Sigmoid colon (tissue), 7 donors: ENCODE results near the gene UNC119. TPM values are rescaled to one million over a fixed set of nuclear protein-coding genes. Genes with fewer than 3 reads are reported as not detected.

Source experiments
- DNase-seq: peaks from one replicate; pipeline ENCODE4 v3.0.0-alpha.2; 2019
- H3K27ac ChIP-seq, 4 donors: fragments of 200-600 bp; sonication (generic); one replicate each; pipeline ENCODE4 v1.5.1; 2016 to 2019; ENCODE audit warnings: mild to moderate bottlenecking in 1 of 4
- H3K27me3 ChIP-seq, 3 donors: fragments of 200-600 bp; sonication (generic); one replicate each; pipeline ENCODE4 v1.5.1; 2019; ENCODE audit warnings: mild to moderate bottlenecking in 1 of 3
- H3K36me3 ChIP-seq, 4 donors: fragments of 200-600 bp; sonication (generic); one replicate each; pipeline ENCODE4 v1.5.1; 2016 to 2019
- H3K4me1 ChIP-seq, 4 donors: fragments of 200-600 bp; sonication (generic); one replicate each; pipeline ENCODE4 v1.5.1; 2017 to 2019
- H3K4me3 ChIP-seq, 4 donors: fragments of 200-600 bp; sonication (generic); one replicate each; pipeline ENCODE4 v1.5.1; 2017 to 2019; ENCODE audit warnings: mild to moderate bottlenecking in 2 of 4, moderate library complexity in 1 of 4
- H3K9me3 ChIP-seq, 4 donors: fragments of 200-600 bp in 3 of 4; sonication (generic) in 3 of 4; one replicate each; pipeline versions ENCODE4 v1.5.1 to v1.6.1; 2013 to 2019
- EP300 ChIP-seq, 4 donors: sonication (generic); formaldehyde crosslinking; IDR thresholded peaks; one replicate each; pipeline ENCODE4 v1.6.1; 2017; ENCODE audit warnings: antibody characterized with exemption in 4 of 4
- POLR2A ChIP-seq, 2 donors: fragments of 450-650 bp; IDR thresholded peaks; one replicate each; pipeline ENCODE4 v1.6.1; 2016; ENCODE audit warnings: antibody characterized with exemption in 2 of 2, mild to moderate bottlenecking in 2 of 2, moderate library complexity in 2 of 2
- POLR2AphosphoS5 ChIP-seq, 4 donors: sonication (generic); formaldehyde crosslinking; IDR thresholded peaks; one replicate each; pipeline ENCODE4 v1.6.1; 2017; ENCODE audit warnings: antibody characterized with exemption in 4 of 4
- WGBS, 2 donors: extraction: QIAGEN DNeasy Blood & Tissue Kit; methylation state at CpG; one replicate each; pipeline ENCODE4 v1.1.7; 2013; 5-methylcytosine and 5-hydroxymethylcytosine counted together
- intact Hi-C: fragments of 100-400 bp; cut with DNase I; formaldehyde crosslinking; loops from one replicate; pipeline ENCODE4 v1.15.1; 2023
- polyA plus RNA-seq, 3 donors: library from polyadenylated mRNA; stranded (reverse); fragments of 200-250 nt; gene quantifications; one replicate each; pipeline ENCODE4 v1.2.3, GENCODE V29; 2013
- total RNA-seq, 4 donors: library from RNA; depleted of rRNA; stranded (reverse); fragments of >200 nt; gene quantifications; one replicate each; pipeline ENCODE4 v1.1.0, GENCODE V29; 2016
- TF ChIP-seq, protein P1 (sequence below), 4 experiments: fragments of 450-650 bp in 3 of 4; fragments of 200-600 bp in 1 of 4; IDR thresholded peaks; one replicate each; pipeline ENCODE4 v1.5.1; 2016 to 2019; ENCODE audit warnings: antibody characterized with exemption in 4 of 4, mild to moderate bottlenecking in 3 of 4, moderate library complexity in 2 of 4
- donor health status: healthy with polysubstance abuse.
- donor health status: Bipolar disorder and iron deficiency.
- donor health status: healthy.

UNC119 gene
- total and polyA plus RNA-seq, 7 donors = 20.7 to 35.8 (median 24.3) TPM

DNA sequence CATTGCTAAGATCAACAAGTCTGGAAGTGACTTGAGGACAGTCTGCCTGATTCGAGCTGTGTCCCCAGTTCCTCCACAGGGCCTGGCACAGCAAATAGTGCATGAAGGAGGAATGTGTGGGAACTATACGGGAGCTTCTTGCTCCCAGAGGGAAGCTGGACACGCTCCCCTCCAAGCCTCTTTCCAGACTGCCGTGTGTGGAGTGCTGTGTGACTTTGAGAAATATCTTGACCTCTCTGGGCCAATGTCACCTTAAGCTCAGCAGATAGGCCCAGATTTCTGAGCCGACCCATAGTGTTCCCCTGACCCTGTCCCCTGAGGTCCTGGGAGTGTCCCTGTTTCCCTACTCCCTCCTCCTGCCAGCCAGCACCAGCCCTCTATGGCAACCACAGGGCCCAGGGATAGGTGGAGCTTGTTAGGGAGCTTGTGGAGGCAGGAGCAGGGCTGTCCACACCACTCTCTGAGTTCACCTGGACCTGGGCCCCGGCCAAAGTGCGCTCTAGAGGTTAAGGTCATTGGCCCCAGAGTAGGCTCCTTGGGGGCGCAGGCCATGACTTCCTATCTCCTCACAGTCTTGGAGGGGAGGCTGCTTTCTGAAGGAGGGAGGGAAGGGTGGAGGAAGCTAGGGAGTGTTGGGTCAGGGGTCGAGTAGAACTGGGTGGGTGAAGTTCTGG lies 52.6 kb downstream of the UNC119 start:
- TF ChIP-seq EP300 (IDR thresholded peaks at IDR 0.05) (no peak), POLR2AphosphoS5 (IDR thresholded peaks at IDR 0.05) (no peak), POLR2A (IDR thresholded peaks at IDR 0.05) (no peak)
- TF ChIP-seq, protein P1, sequence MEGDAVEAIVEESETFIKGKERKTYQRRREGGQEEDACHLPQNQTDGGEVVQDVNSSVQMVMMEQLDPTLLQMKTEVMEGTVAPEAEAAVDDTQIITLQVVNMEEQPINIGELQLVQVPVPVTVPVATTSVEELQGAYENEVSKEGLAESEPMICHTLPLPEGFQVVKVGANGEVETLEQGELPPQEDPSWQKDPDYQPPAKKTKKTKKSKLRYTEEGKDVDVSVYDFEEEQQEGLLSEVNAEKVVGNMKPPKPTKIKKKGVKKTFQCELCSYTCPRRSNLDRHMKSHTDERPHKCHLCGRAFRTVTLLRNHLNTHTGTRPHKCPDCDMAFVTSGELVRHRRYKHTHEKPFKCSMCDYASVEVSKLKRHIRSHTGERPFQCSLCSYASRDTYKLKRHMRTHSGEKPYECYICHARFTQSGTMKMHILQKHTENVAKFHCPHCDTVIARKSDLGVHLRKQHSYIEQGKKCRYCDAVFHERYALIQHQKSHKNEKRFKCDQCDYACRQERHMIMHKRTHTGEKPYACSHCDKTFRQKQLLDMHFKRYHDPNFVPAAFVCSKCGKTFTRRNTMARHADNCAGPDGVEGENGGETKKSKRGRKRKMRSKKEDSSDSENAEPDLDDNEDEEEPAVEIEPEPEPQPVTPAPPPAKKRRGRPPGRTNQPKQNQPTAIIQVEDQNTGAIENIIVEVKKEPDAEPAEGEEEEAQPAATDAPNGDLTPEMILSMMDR (IDR thresholded peaks at IDR 0.05) = no peak
- WGBS, 2 donors = 51 to 74% methylated on average over 9 of the region's 9 CpGs
- Histone ChIP-seq H3K36me3 (no peaks in the 10 kb centered on the region), H3K27ac (no peak overlapping the region), H3K27me3 (peaks cover 0 to 8% (median 0%) of the 10 kb centered on the region in 3 donors), H3K4me3 (no peak overlapping the region), H3K9me3 (no peaks in the 10 kb centered on the region), H3K4me1 (no peaks in the 10 kb centered on the region)
- no peak for DNase-seq
- intact Hi-C loops = no loop called here

DNA sequence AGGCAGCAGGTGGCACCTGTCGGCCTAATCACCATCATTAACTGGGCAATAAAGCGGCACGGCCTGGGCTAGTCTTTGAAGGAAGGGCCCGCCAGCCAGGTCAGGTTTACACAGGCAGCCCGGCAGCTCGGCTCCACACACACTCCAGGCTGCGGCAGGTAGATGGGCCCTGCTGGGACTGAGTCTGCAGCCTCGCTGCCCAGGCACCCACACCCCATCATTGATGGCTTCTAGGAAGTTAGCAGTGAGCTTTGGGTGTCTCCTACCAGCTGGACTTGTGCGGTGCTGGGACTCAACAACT lies 53.1 kb downstream of the UNC119 start:
- no peak for DNase-seq
- Histone ChIP-seq H3K36me3 (no peaks in the 10 kb centered on the region), H3K4me3 (no peak overlapping the region), H3K9me3 (no peaks in the 10 kb centered on the region), H3K4me1 (no peaks in the 10 kb centered on the region), H3K27ac (no peak overlapping the region), H3K27me3 (peaks cover 0 to 8% (median 0%) of the 10 kb centered on the region in 3 donors)
- no peak for TF ChIP-seq POLR2A (IDR thresholded peaks at IDR 0.05)
- no peak for TF ChIP-seq POLR2AphosphoS5 (IDR thresholded peaks at IDR 0.05)
- TF ChIP-seq, protein P1 (IDR thresholded peaks at IDR 0.05) = no peak
- TF ChIP-seq EP300 (IDR thresholded peaks at IDR 0.05) = no peak
- intact Hi-C loops = no loop called here
- 19 to 68% methylated on average over 9 of the region's 9 CpGs for WGBS, 2 donors

DNA sequence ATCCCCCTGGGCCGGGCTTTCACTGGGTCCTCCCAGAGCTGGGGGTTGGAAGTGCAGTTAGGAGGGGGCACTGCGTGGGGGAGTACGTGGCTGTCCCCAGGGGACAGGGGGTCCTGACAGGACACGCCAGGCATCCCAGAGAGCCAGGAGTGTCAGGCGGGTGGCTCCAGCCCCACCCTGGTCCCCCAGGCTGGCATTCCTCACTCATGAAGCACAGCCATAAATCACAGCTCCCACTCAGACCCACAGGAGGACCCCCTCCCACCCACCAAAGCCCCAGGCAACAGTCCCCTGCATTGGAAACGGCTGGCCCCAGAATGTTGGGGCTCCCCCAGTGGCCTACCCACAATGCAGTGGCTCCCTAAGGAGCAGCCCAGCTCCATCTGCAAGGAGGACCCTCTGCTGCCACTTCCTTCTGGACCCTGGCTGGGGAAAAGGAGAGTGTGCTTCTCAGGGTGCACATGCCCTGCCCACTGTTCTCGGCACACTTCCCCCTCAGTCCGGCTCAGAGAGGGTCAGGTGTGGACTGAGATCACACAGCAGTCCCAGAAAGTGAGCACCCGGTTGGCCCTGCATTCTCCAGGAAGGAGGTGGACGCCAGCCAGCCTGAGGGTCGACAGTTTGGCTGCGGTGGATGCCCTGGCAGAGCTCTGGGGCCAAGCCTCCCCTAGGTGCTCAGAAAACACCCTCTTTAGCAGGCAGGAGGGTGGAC lies 53.6 kb downstream of the UNC119 start:
- Histone ChIP-seq H3K27ac (no peak overlapping the region), H3K9me3 (no peaks in the 10 kb centered on the region), H3K27me3 (peaks cover 0 to 8% (median 0%) of the 10 kb centered on the region in 3 donors), H3K4me1 (no peaks in the 10 kb centered on the region), H3K36me3 (no peaks in the 10 kb centered on the region), H3K4me3 (no peak overlapping the region)
- no peak for DNase-seq
- TF ChIP-seq POLR2A (IDR thresholded peaks at IDR 0.05) = no peak
- TF ChIP-seq POLR2AphosphoS5 (IDR thresholded peaks at IDR 0.05) = no peak
- no peak for TF ChIP-seq EP300 (IDR thresholded peaks at IDR 0.05)
- TF ChIP-seq, protein P1 (IDR thresholded peaks at IDR 0.05) = no peak
- 29 to 62% methylated on average over 12 of the region's 12 CpGs for WGBS, 2 donors
- intact Hi-C loops = no loop called here

DNA sequence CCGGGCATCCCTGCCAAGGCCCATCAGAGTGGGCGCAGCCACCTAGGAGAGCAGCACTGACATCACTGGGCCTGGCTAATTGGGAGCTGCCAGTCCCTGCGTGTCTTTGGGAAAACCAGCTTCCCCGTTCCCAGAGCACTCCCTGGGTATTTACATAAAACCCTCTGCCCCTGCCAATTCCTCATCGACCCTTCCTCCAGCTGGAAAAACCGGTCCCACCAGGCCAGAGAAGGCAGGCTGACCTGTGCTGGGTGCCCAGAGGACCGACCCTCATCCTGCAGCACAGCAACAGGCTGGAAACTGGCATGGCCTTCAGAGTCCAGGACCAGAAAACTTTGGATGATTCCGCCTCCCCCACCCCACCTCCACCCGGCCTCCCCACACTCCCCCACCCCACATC lies 54.5 kb downstream of the UNC119 start:
- Histone ChIP-seq H3K36me3 (no peaks in the 10 kb centered on the region), H3K27me3 (peaks cover 0 to 8% (median 0%) of the 10 kb centered on the region in 3 donors), H3K4me3 (no peak overlapping the region), H3K4me1 (no peaks in the 10 kb centered on the region), H3K27ac (no peak overlapping the region), H3K9me3 (no peaks in the 10 kb centered on the region)
- WGBS, 2 donors = 14 to 54% methylated on average over 9 of the region's 9 CpGs
- intact Hi-C loops = no loop called here
- TF ChIP-seq POLR2AphosphoS5 (IDR thresholded peaks at IDR 0.05) = no peak
- no peak for TF ChIP-seq EP300 (IDR thresholded peaks at IDR 0.05)
- no peak for TF ChIP-seq POLR2A (IDR thresholded peaks at IDR 0.05)
- TF ChIP-seq, protein P1 (IDR thresholded peaks at IDR 0.05) = no peak
- DNase-seq = no peak

Other genes with a start within 250 kb of the UNC119 start
- 10 to 100 TPM in 1 of 4 donors, 1 to 10 TPM in 3; 5.8 to 10.9 (median 9.2) TPM for gene TMEM97, start 233.4 kb downstream of the UNC119 start, total RNA-seq
- 10 to 100 TPM in 1 of 3 donors, 1 to 10 TPM in 2; 3.6 to 25.2 (median 6.2) TPM for gene TMEM97, start 233.4 kb downstream of the UNC119 start, polyA plus RNA-seq
- 10 to 100 TPM; 48.5 to 73.6 (median 58.1) TPM for gene IFT20, start 217.2 kb downstream of the UNC119 start, total RNA-seq
- 10 to 100 TPM; 32.5 to 65.2 (median 59.5) TPM for gene IFT20, start 217.2 kb downstream of the UNC119 start, polyA plus RNA-seq
- gene TNFAIP1, start 216.9 kb downstream of the UNC119 start, total RNA-seq = 10 to 100 TPM; 14.6 to 20.8 (median 17.1) TPM
- gene TNFAIP1, start 216.9 kb downstream of the UNC119 start, polyA plus RNA-seq = 10 to 100 TPM; 15.0 to 18.5 (median 17.9) TPM
- gene POLDIP2, start 195.1 kb downstream of the UNC119 start, total RNA-seq = 10 to 100 TPM; 55.8 to 65.6 (median 59.3) TPM
- 10 to 100 TPM; 66.1 to 80.5 (median 75.6) TPM for gene POLDIP2, start 195.1 kb downstream of the UNC119 start, polyA plus RNA-seq
- not detected for gene SEBOX, start 187.4 kb downstream of the UNC119 start, total RNA-seq
- gene SEBOX, start 187.4 kb downstream of the UNC119 start, polyA plus RNA-seq = not detected
- gene VTN, start 182.3 kb downstream of the UNC119 start, total RNA-seq = 1 to 10 TPM in 1 of 4 donors, under 1 TPM in 3; 0.16 to 1.9 (median 0.38) TPM
- under 1 TPM in 2 of 3 donors, not detected in 1; 0.45 to 0.60 TPM for gene VTN, start 182.3 kb downstream of the UNC119 start, polyA plus RNA-seq
- 10 to 100 TPM in 2 of 4 donors, 1 to 10 TPM in 2; 7.7 to 13.3 (median 10.1) TPM for gene SARM1, start 180.9 kb downstream of the UNC119 start, total RNA-seq
- gene SARM1, start 180.9 kb downstream of the UNC119 start, polyA plus RNA-seq = 10 to 100 TPM in 1 of 3 donors, 1 to 10 TPM in 2; 3.5 to 10.2 (median 6.0) TPM
- 1 to 10 TPM; 2.7 to 8.6 (median 5.1) TPM for gene SLC46A1, start 146.4 kb downstream of the UNC119 start, total RNA-seq
- 1 to 10 TPM; 4.1 to 7.6 (median 4.2) TPM for gene SLC46A1, start 146.4 kb downstream of the UNC119 start, polyA plus RNA-seq
- under 1 TPM in 1 of 4 donors, not detected in 3; under 0.01 TPM for gene SLC13A2, start 79.0 kb downstream of the UNC119 start, total RNA-seq
- gene SLC13A2, start 79.0 kb downstream of the UNC119 start, polyA plus RNA-seq = 10 to 100 TPM in 2 of 3 donors, 1 to 10 TPM in 1; 8.4 to 29.1 (median 11.4) TPM
- not detected for gene FOXN1, start 46.3 kb downstream of the UNC119 start, total RNA-seq
- gene FOXN1, start 46.3 kb downstream of the UNC119 start, polyA plus RNA-seq = under 1 TPM; 0.23 to 0.60 (median 0.38) TPM
- 10 to 100 TPM; 17.2 to 42.5 (median 36.7) TPM for gene PIGS, start 18.9 kb upstream of the UNC119 start, total RNA-seq
- 10 to 100 TPM; 19.2 to 66.3 (median 27.0) TPM for gene PIGS, start 18.9 kb upstream of the UNC119 start, polyA plus RNA-seq
- gene ALDOC, start 24.3 kb upstream of the UNC119 start, total RNA-seq = 10 to 100 TPM; 10.2 to 30.0 (median 24.9) TPM
- 10 to 100 TPM; 28.8 to 43.3 (median 38.4) TPM for gene ALDOC, start 24.3 kb upstream of the UNC119 start, polyA plus RNA-seq
- 1 to 10 TPM in 3 of 4 donors, under 1 TPM in 1; 0.33 to 3.9 (median 1.6) TPM for gene SPAG5, start 46.4 kb upstream of the UNC119 start, total RNA-seq
- 10 to 100 TPM in 2 of 3 donors, 1 to 10 TPM in 1; 6.6 to 35.2 (median 12.9) TPM for gene SPAG5, start 46.4 kb upstream of the UNC119 start, polyA plus RNA-seq
- 1 to 10 TPM; 1.5 to 6.9 (median 3.4) TPM for gene RSKR, start 61.6 kb upstream of the UNC119 start, total RNA-seq
- 1 to 10 TPM in 1 of 3 donors, under 1 TPM in 1, not detected in 1; 0.23 to 6.8 TPM for gene RSKR, start 61.6 kb upstream of the UNC119 start, polyA plus RNA-seq
- gene BLTP2, start 92.5 kb upstream of the UNC119 start, total RNA-seq = 10 to 100 TPM; 71.0 to 84.5 (median 80.3) TPM
- 10 to 100 TPM; 10.2 to 55.1 (median 17.6) TPM for gene BLTP2, start 92.5 kb upstream of the UNC119 start, polyA plus RNA-seq
- 10 to 100 TPM; 41.8 to 61.8 (median 48.1) TPM for gene SDF2, start 109.3 kb upstream of the UNC119 start, total RNA-seq
- 10 to 100 TPM; 46.2 to 55.0 (median 51.0) TPM for gene SDF2, start 109.3 kb upstream of the UNC119 start, polyA plus RNA-seq
- 10 to 100 TPM; 49.0 to 75.6 (median 58.9) TPM for gene SUPT6H, start 109.6 kb upstream of the UNC119 start, total RNA-seq
- 10 to 100 TPM; 12.0 to 39.3 (median 14.1) TPM for gene SUPT6H, start 109.6 kb upstream of the UNC119 start, polyA plus RNA-seq
- 1 to 10 TPM in 2 of 4 donors, under 1 TPM in 1, not detected in 1; 0.54 to 1.4 (median 1.3) TPM for gene PROCA1, start 159.3 kb upstream of the UNC119 start, total RNA-seq
- gene PROCA1, start 159.3 kb upstream of the UNC119 start, polyA plus RNA-seq = 1 to 10 TPM in 1 of 3 donors, under 1 TPM in 2; 0.60 to 2.3 (median 0.92) TPM
- gene RAB34, start 165.2 kb upstream of the UNC119 start, total RNA-seq = 100 to 1,000 TPM; 146 to 205 (median 167) TPM
- gene RAB34, start 165.2 kb upstream of the UNC119 start, polyA plus RNA-seq = 10 to 100 TPM; 16.6 to 39.0 (median 33.1) TPM
- gene RPL23A, start 167.4 kb upstream of the UNC119 start, total RNA-seq = 100 to 1,000 TPM; 491 to 937 (median 695) TPM
- 1,000 to 10,000 TPM; 1,420 to 1,929 (median 1,826) TPM for gene RPL23A, start 167.4 kb upstream of the UNC119 start, polyA plus RNA-seq
- gene TLCD1, start 173.6 kb upstream of the UNC119 start, total RNA-seq = under 1 TPM in 2 of 4 donors, not detected in 2; 0.66 to 0.71 TPM
- gene TLCD1, start 173.6 kb upstream of the UNC119 start, polyA plus RNA-seq = 10 to 100 TPM in 1 of 3 donors, 1 to 10 TPM in 2; 2.1 to 14.2 (median 3.0) TPM
- gene NEK8, start 176.2 kb upstream of the UNC119 start, total RNA-seq = 1 to 10 TPM in 2 of 4 donors, under 1 TPM in 2; 0.16 to 2.8 (median 0.74) TPM
- 1 to 10 TPM; 1.6 to 6.3 (median 1.8) TPM for gene NEK8, start 176.2 kb upstream of the UNC119 start, polyA plus RNA-seq
- 10 to 100 TPM in 1 of 4 donors, 1 to 10 TPM in 3; 3.9 to 11.6 (median 5.1) TPM for gene TRAF4, start 191.4 kb upstream of the UNC119 start, total RNA-seq
- gene TRAF4, start 191.4 kb upstream of the UNC119 start, polyA plus RNA-seq = 10 to 100 TPM; 59.6 to 94.1 (median 72.1) TPM